Endometrium (tissue), 2 donors: ENCODE measurements around the gene ZCCHC4.
"Not testable (repeated sequence)": the region's sequence is repeated elsewhere in the genome, so short reads cannot be mapped to it uniquely, and the experiment has no call there.

ENCODE experiments used
- FAIRE-seq: peaks from 2 replicates; lab custom pipeline; 2012; peaks lifted over from hg19 to GRCh38; lab: Jason Lieb, UNC
- donor health status: control.
- donor health status: control.

Gene ZCCHC4

GRCh38 chr4:25321703-25322102 lies 9.1 kb downstream of the ZCCHC4 start:
- FAIRE-seq = no peak

GRCh38 chr4:25328463-25328862 lies 15.9 kb downstream of the ZCCHC4 start:
- not testable (repeated sequence) for FAIRE-seq

GRCh38 chr4:25330335-25330734 lies 17.8 kb downstream of the ZCCHC4 start:
- FAIRE-seq = no peak

- FAIRE-seq = no peak
These were observed 18.6 kb downstream of the ZCCHC4 start for GRCh38 chr4:25330905-25331808.

- no peak for FAIRE-seq
These were observed 31.1 kb downstream of the ZCCHC4 start for GRCh38 chr4:25343671-25344070.

GRCh38 chr4:25345744-25346143 lies 33.2 kb downstream of the ZCCHC4 start:
- no peak for FAIRE-seq

GRCh38 chr4:25346913-25347312 lies 34.3 kb downstream of the ZCCHC4 start:
- no peak for FAIRE-seq

- no peak for FAIRE-seq
These were observed 34.9 kb downstream of the ZCCHC4 start for GRCh38 chr4:25347473-25347872.

- FAIRE-seq = no peak
These were observed 35.4 kb downstream of the ZCCHC4 start for GRCh38 chr4:25347971-25348370.

GRCh38 chr4:25350561-25350960 lies 38.0 kb downstream of the ZCCHC4 start:
- no peak for FAIRE-seq

- FAIRE-seq = no peak
These were observed 39.3 kb downstream of the ZCCHC4 start for GRCh38 chr4:25351777-25352416.

GRCh38 chr4:25356068-25356467 lies 43.5 kb downstream of the ZCCHC4 start:
- FAIRE-seq = no peak

- no peak for FAIRE-seq
These were observed 46.1 kb downstream of the ZCCHC4 start for GRCh38 chr4:25358515-25359275.

GRCh38 chr4:25361253-25361652 lies 48.7 kb downstream of the ZCCHC4 start:
- no peak for FAIRE-seq

GRCh38 chr4:25367004-25367621 lies 54.5 kb downstream of the ZCCHC4 start:
- FAIRE-seq = peak; percentile 95

- no peak for FAIRE-seq
These were observed 55.3 kb downstream of the ZCCHC4 start for GRCh38 chr4:25367877-25368276.

GRCh38 chr4:25368315-25368714 lies 55.7 kb downstream of the ZCCHC4 start:
- FAIRE-seq = no peak

GRCh38 chr4:25370242-25370641 lies 57.7 kb downstream of the ZCCHC4 start:
- no peak for FAIRE-seq

GRCh38 chr4:25372549-25372948 lies 60.0 kb downstream of the ZCCHC4 start:
- not testable (repeated sequence) for FAIRE-seq

- no peak for FAIRE-seq
These were observed 64.4 kb downstream of the ZCCHC4 start, which contains the start of gene ANAPC4 for GRCh38 chr4:25376754-25377571. Gene ANAPC4 (plus strand): TSS chr4:25377263. CDS start chr4:25377428, 165 bp downstream.
